Measurements from ENCODE around the gene PRKAR1B. TPM values are rescaled to one million over a fixed set of nuclear protein-coding genes. Genes with fewer than 3 reads are reported as not detected.

PRKAR1B gene
- total RNA-seq, 1 donor from 2014 or later: 14.0 TPM

- no peak for DNase-seq (ENCODE audit: low read depth)
- no peaks in the 10 kb centered on the region for H3K27me3 ChIP-seq (ENCODE audit: control insufficient read depth, insufficient read depth, low read length)
- TF ChIP-seq CTCF (IDR thresholded peaks at IDR 0.05; ENCODE audit: insufficient read depth, low read length, severe bottlenecking): no peak
- H3K36me3 ChIP-seq (ENCODE audit: control insufficient read depth, insufficient read depth, low read length): no peaks in the 10 kb centered on the region
- no peak overlapping the region for H3K4me3 ChIP-seq (ENCODE audit: low read depth, low read length)
- no peak for FAIRE-seq
Observed at GRCh38 chr7:561631-562373, 165.3 kb downstream of the PRKAR1B start.

DNA sequence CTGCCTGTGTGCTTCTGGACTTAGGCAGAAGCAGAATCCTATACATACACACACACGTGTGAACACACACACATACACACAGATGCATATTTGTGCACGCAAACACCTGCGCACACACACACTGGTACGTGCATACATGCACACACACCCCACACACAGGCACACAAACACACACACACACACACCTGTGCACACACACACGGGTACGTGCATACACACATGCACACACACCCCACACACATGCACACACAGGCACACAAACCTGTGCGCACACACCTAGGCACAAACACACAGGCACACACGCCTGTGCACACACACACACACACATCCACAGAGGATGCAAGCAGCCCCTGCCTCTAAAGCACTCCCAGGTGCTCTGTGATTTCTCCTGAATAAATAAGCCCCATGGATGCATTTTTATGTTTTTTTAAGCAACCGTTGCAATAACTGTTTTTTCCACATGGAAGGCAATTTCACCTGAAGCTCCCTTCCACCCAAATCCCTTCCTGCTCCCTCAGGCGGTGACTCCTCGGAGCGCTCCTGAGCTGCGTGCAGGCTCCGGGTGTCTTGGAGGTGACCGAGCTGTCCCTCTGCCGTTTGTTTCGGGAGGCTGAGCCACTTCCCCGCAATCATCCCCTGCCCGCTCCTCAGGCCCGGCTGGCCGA lies 166.0 kb downstream of the PRKAR1B start:
- no peaks in the 10 kb centered on the region for H3K27me3 ChIP-seq (ENCODE audit: control insufficient read depth, insufficient read depth, low read length)
- FAIRE-seq (peak; percentile 91), DNase-seq (ENCODE audit: low read depth) (no peak)
- TF ChIP-seq CTCF (IDR thresholded peaks at IDR 0.05; ENCODE audit: insufficient read depth, low read length, severe bottlenecking): no peak
- H3K4me3 ChIP-seq (ENCODE audit: low read depth, low read length): no peak overlapping the region
- H3K36me3 ChIP-seq (ENCODE audit: control insufficient read depth, insufficient read depth, low read length): no peaks in the 10 kb centered on the region

GRCh38 chr7:559396-559705 lies 167.7 kb downstream of the PRKAR1B start:
- DNase-seq (ENCODE audit: low read depth): no peak
- no peak overlapping the region for H3K4me3 ChIP-seq (ENCODE audit: low read depth, low read length)
- no peak for TF ChIP-seq CTCF (IDR thresholded peaks at IDR 0.05; ENCODE audit: insufficient read depth, low read length, severe bottlenecking)
- no peaks in the 10 kb centered on the region for H3K36me3 ChIP-seq (ENCODE audit: control insufficient read depth, insufficient read depth, low read length)
- H3K27me3 ChIP-seq (ENCODE audit: control insufficient read depth, insufficient read depth, low read length): no peaks in the 10 kb centered on the region
- FAIRE-seq: no peak

DNA sequence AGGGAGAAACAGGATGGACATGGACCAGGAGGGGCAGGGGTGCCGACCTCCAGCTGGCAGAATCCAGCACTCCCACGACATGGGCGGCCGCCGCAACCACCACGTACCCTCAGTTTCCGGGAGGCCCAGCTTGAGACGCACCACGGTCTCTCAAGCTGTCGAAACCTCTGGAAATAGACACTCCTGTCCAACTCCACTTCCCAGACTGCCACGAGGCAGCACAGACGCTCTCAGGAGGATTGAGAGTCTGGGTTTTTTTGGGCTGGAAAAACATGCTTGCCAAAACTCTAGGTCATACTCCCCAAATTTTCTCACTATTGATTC lies 169.6 kb downstream of the PRKAR1B start:
- FAIRE-seq: no peak
- DNase-seq (ENCODE audit: low read depth): no peak
- H3K36me3 ChIP-seq (ENCODE audit: control insufficient read depth, insufficient read depth, low read length): no peaks in the 10 kb centered on the region
- no peak for TF ChIP-seq CTCF (IDR thresholded peaks at IDR 0.05; ENCODE audit: insufficient read depth, low read length, severe bottlenecking)
- no peak overlapping the region for H3K4me3 ChIP-seq (ENCODE audit: low read depth, low read length)
- H3K27me3 ChIP-seq (ENCODE audit: control insufficient read depth, insufficient read depth, low read length): no peaks in the 10 kb centered on the region

DNA sequence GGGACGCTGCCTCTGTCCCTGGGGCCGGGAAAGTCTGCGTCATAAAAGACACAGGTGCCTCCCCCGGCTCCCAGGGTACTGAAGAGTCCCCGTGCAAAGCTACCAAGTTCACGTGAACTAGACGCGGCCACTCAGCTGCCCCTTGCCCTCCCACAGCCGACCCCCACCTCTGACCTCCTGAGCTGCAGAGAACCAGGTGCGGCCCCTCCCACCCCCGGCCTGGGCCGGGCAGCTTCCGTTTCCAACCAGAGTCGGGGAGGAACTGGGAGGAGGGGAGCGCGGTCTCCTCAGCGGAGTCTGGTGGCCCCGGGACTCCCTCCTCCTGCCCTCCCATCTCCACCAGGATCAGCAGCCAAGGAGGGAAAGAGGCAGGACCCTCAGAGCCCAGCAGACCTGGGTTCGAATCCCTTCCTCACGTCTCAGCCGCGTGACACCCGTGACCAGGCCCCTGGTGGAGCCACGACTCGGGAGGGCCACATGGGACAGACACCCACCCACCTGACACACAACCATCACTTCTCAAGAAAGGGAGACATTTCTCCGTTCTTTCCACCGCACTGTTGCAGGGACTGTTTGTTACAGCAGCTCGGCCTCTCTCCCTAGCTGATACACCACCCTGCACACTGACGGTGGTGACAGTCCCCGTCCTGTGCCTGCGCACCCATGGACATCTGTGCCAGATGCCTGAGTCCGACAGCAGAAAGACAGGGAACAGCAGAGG lies 170.1 kb downstream of the PRKAR1B start:
- DNase-seq (ENCODE audit: low read depth) (no peak), FAIRE-seq (no peak)
- no peaks in the 10 kb centered on the region for H3K27me3 ChIP-seq (ENCODE audit: control insufficient read depth, insufficient read depth, low read length)
- H3K36me3 ChIP-seq (ENCODE audit: control insufficient read depth, insufficient read depth, low read length): no peaks in the 10 kb centered on the region
- no peak for TF ChIP-seq CTCF (IDR thresholded peaks at IDR 0.05; ENCODE audit: insufficient read depth, low read length, severe bottlenecking)
- no peak overlapping the region for H3K4me3 ChIP-seq (ENCODE audit: low read depth, low read length)

Measured in bronchial epithelial cell (primary cell).